Stimulated activated CD4-positive, alpha-beta T cell treated with anti-CD3 and anti-CD28 coated beads, Interleukin-4, amount 100 ng/mL, for 48 hours (primary cell): ENCODE measurements around the gene PTPRM.

ENCODE experiments used
- DNase-seq, 2 donors: peaks; one replicate each; pipeline ENCODE4 v3.0.0-alpha.2; 2020; ENCODE audit warnings: low read depth in 2 of 2

PTPRM gene

DNA sequence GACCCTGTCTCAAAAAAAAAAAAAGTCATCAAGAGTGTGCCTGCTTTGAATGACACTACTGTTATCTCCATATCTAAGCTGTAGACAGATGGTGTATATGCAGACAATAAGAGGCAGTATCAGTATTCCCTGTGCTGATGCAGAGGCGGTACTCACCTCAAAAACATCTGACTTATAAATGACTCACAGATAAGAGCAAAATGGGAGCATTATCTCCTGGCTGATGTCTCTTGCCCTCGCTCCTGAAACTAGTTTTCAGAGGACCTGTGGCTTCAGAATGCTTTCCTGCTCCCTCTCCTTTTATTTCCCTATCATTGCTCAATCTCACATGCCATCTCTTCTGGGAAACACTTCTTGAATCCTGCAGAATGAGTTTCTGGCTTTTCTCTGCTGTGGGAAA is 289.6 kb downstream of the PTPRM start:
- DNase-seq: no peak

- no peak for DNase-seq
Measured at GRCh38 chr18:7857562-7857961, 290.4 kb downstream of the PTPRM start.

DNA sequence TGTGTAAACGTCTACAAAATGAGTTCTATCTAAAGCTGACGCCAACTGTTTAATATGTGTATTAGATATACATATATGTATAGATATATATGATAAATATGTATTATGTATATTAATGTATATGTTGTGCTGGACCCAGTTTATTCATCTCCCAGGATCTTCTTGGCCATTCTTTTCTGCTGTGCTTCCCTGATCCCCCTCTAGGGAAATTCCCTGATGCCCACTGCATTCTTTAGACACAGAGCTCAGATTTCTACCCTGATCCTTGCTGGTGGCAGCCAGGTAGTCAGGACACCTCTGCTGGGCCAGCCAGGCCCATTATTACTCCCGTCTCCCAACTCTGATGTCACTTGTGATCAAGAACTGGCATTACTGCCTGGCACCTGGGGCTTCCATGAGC is 292.0 kb downstream of the PTPRM start:
- DNase-seq: no peak

DNA sequence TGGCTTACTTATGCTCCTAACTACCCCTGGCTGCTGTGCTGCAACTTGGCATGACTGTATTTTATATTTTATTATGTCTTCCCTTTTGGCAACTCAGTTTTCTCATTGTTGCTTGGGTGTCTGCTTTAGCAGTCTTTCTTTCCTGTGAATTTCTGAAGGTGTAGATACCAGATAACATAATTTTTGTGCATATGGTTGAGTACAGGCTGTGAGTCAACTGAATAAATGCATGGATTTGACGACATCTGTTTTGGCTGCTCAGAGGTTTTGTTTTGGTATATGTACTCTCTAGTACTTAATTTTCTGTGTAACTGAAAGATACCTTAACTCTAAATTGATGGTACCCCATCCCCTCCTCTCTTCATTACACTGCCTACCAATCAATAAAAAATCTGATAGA is 303.1 kb downstream of the PTPRM start:
- no peak for DNase-seq

- DNase-seq: no peak
Measured at GRCh38 chr18:7870855-7871254, 303.7 kb downstream of the PTPRM start.

DNA sequence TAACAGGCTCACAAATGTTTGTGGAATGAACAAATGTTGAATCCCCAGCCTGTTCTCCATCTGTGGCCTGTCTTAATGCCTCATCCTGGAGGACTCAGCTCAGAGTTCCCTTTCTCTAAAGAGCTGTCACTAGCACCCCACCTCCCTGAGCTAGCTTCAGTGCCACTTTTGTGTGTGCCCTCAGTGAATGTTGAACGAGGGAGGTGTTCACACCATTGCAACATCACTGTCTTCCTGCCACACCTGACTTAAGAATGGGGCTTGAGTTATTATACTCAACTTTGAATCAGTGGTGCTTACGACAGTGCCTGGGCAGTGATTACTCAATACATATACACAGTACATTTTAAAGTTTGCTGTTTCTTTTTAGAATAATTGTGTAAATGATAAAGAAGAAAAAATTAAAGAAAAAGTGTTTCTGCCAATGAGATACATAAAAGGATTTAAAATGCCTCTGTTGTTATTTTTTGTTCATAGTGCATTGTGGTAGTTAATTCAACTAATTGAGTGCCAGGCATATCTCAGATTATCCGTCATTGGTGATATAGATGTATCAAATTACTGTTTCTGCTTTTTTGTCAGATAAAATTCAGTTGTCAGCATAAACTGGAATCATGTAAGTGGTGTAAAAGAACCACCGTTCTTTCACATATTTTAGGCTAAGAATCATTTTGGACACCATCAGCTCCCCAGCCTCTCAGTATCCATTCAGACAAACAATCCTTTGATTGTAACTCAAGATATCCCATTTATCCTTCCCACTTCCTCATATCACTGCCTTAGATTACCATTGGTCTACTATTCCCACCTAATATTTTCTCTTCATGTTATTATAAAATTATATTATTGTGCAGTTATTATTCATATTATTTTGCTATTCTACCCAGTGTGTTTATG is 304.7 kb downstream of the PTPRM start:
- DNase-seq: no peak

- no peak for DNase-seq
Measured at GRCh38 chr18:7872569-7872968, 305.5 kb downstream of the PTPRM start.

DNA sequence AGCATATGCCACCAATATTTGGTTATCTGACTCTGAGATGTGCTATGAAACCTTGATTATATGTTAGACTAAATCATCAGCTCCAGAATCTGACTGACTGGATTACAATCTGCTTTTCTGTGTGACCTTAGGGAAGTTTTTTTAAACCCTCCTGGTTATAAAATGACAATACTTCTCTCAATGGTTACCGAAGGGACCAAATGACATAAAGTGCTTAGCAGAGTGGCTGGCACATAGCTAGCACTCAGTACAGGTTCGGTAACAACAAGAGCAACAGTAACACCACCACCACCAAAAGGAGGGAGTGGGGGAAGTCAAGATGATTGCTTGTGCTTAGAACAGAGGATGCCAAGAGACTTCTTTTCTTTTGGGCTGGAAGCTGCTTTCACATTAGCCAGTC is 306.2 kb downstream of the PTPRM start:
- DNase-seq: no peak

- no peak for DNase-seq
Measured at GRCh38 chr18:7876354-7877104, 309.4 kb downstream of the PTPRM start.

DNA sequence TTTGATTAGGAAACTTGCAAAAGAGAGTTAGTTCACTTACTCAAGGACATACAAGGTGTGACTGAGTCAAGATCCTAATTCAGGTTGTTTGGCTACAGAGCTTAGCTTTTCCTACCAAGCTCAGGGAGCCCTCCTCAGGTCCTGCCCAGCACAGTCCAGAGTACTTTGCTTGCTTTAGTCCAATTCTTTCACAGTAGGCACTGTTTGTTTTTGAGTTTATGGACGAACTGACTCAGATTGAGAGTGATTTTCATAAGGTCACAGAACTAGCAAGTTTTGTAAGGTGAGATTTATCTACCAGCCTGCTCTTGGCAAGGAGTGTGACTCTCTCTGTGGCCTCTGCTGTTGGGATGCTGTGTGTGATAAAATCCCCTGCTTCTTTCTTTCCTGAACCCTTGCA is 310.5 kb downstream of the PTPRM start:
- no peak for DNase-seq

GRCh38 chr18:7878265-7879211 is 311.4 kb downstream of the PTPRM start:
- no peak for DNase-seq

DNA sequence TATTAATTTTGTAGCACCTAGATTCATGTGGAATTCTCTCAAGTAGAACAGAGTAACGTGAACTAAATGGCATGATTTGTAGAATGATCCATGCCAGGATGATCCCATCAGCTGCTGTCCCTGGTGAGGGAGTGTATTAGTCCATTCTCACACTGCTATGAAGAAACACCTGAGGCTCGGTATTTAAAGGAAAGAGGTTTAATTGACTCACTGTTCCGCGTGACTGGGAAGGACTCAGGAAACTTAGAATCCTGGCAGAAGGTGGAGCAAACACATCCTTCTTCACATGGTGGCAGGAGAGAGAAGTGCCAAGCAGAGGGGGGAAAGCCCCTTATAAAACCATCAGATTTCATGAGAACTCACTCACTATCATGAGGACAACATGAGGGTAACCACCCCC is 312.6 kb downstream of the PTPRM start:
- DNase-seq: no peak

- no peak for DNase-seq
Measured at GRCh38 chr18:7885865-7886264, 318.7 kb downstream of the PTPRM start.

DNA sequence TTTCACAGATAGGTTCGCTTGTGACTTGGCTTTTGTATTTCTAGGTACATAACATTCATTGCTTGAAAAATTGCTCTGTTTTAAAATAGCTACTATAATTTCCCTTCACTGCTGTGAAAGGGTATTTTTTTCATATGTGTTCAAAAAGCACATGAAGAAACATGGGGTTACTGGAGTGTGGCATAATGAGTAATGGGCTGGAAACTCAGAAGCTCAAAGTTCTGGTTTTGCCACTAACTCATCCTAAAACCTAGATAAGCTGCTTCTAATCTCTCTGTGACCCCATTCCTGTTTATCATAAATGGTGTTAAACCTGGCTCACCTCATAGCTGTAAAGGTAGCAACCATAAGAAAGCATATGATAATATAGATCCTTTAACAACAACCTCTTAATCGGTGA is 319.3 kb downstream of the PTPRM start:
- DNase-seq: no peak

- no peak for DNase-seq
Measured at GRCh38 chr18:7889515-7889914, 322.4 kb downstream of the PTPRM start.

- DNase-seq: no peak
Measured at GRCh38 chr18:7890075-7890474, 323.0 kb downstream of the PTPRM start.

- DNase-seq: no peak
Measured at GRCh38 chr18:7892556-7892955, 325.4 kb downstream of the PTPRM start.

- DNase-seq: no peak
Measured at GRCh38 chr18:7894592-7894991, 327.5 kb downstream of the PTPRM start.

GRCh38 chr18:7895346-7895745 is 328.2 kb downstream of the PTPRM start:
- DNase-seq: no peak

DNA sequence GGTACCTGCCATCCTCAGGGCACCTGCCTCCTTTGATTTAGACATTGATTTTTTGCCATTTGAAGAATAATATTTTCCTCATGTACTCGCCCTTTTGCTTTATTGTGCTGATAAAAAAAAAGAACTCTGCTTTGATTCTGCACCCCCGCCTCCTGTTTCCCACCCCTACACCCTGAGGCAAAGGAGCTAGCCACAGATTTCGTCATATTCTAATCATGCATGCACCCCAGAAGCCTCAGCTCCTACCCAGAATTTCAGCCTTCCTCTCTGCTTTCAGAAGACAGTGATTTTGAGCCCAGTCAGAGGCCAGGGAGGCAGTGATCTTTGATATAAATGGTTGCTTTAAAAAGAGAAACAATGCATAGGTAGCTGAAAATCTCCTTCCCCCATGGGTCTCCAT is 329.0 kb downstream of the PTPRM start:
- DNase-seq: no peak

- no peak for DNase-seq
Measured at GRCh38 chr18:7896805-7897518, 329.8 kb downstream of the PTPRM start.
